Measurements from ENCODE around the gene NDRG3. TPM values are rescaled to one million over a fixed set of nuclear protein-coding genes. Genes with fewer than 3 reads are reported as not detected.

Gene NDRG3
- total and polyA plus RNA-seq, 2 of the 8 experiments (the other 6 are each of a cell fraction or from before 2014, with no cell fraction given): 25.7 to 32.3 TPM

GRCh38 chr20:36644032-36644705 lies 101.7 kb downstream of the NDRG3 start:
- no peak for FAIRE-seq
- Histone ChIP-seq H3K18ac (ENCODE audit: extremely low read depth, low read length) (no peak overlapping the region), H3K23me2 (ENCODE audit: low read depth, low read length) (no peaks in the 10 kb centered on the region), H2BK15ac (ENCODE audit: low read length) (no peak overlapping the region), H2AFZ (ENCODE audit: low read length) (no peak overlapping the region), H4K5ac (ENCODE audit: insufficient read length, low read depth, low read length) (no peak overlapping the region), H3K9ac (replicated peaks in 1 of 4; ENCODE audit: extremely low read depth in 1 of 4, low read depth in 3 of 4, low read length in 3 of 4) (no peak overlapping the region), H3K4ac (replicated peaks; ENCODE audit: insufficient read length, low read depth, low read length) (no peak overlapping the region), H2BK12ac (ENCODE audit: low read depth, low read length) (no peak overlapping the region), H3K23ac (ENCODE audit: insufficient read length) (no peak overlapping the region), H3K14ac (ENCODE audit: insufficient read length) (no peak overlapping the region), H2BK120ac (replicated peaks; ENCODE audit: low read depth, low read length) (no peak overlapping the region), H3K79me1 (ENCODE audit: low read depth, low read length) (no peaks in the 10 kb centered on the region), H4K91ac (replicated peaks; ENCODE audit: insufficient read length, low read length) (no peak overlapping the region), H3K4me2 (ENCODE audit: insufficient read depth in 1 of 2, low read depth in 2 of 2, low read length in 2 of 2) (no peak overlapping the region), H2BK5ac (ENCODE audit: low read depth, low read length) (no peak overlapping the region), H3K9me3 (ENCODE audit: insufficient read depth in 2 of 2, low read depth in 1 of 2, low read length in 1 of 2) (no peaks in the 10 kb centered on the region), H2AK5ac (ENCODE audit: low read depth, low read length) (no peak overlapping the region), H3K27me3 (replicated peaks in 1 of 4; ENCODE audit: control insufficient read depth in 3 of 4, extremely low read depth in 1 of 4, insufficient read depth in 3 of 4, low read length in 3 of 4) (no peaks in the 10 kb centered on the region), H3K79me2 (ENCODE audit: control insufficient read depth in 1 of 2, insufficient read depth in 2 of 2, low read length in 2 of 2) (no peaks in the 10 kb centered on the region), H4K8ac (ENCODE audit: extremely low read depth, insufficient read depth, low read length) (no peak overlapping the region), H3K36me3 (ENCODE audit: control insufficient read depth in 2 of 4, insufficient read depth in 4 of 4, low read length in 3 of 4) (no peaks in the 10 kb centered on the region), H3K27ac (ENCODE audit: low read depth, low read length) (no peak overlapping the region), H4K20me1 (replicated peaks in 1 of 2; ENCODE audit: control insufficient read depth in 1 of 2, insufficient read depth in 2 of 2, low read length in 2 of 2) (no peaks in the 10 kb centered on the region), H3K56ac (replicated peaks; ENCODE audit: insufficient read length, low read depth, low read length) (no peak overlapping the region), H3K4me3 (ENCODE audit: extremely low read depth in 1 of 4, insufficient read depth in 2 of 4, low read depth in 3 of 4, low read length in 4 of 4) (no peak overlapping the region), H2BK20ac (ENCODE audit: low read length) (no peak overlapping the region), H3K4me1 (replicated peaks in 1 of 4; ENCODE audit: control insufficient read depth in 3 of 4, insufficient read depth in 4 of 4, low read length in 3 of 4) (peaks cover 1 to 13% (median 6%) of the 10 kb centered on the region in 4 experiments; a peak in 4 of 7 replicates)
- TF ChIP-seq CTCF (IDR thresholded peaks at IDR 0.05; ENCODE audit: control extremely low read depth in 1 of 3, insufficient read depth in 1 of 3, low read depth in 1 of 3, low read length in 3 of 3): no peak
- no peak for TF ChIP-seq GTF2F1 (IDR thresholded peaks at IDR 0.05; ENCODE audit: borderline replicate concordance, low read depth, low read length)
- no peak for TF ChIP-seq KDM5A (IDR thresholded peaks at IDR 0.05; ENCODE audit: low read length)
- TF ChIP-seq CTBP2 (IDR thresholded peaks at IDR 0.05; ENCODE audit: borderline replicate concordance, insufficient read depth, insufficient read length, low read length): no peak
- TF ChIP-seq JUND (IDR thresholded peaks at IDR 0.05; ENCODE audit: low read length): no peak
- no peak for TF ChIP-seq ZNF274 (IDR thresholded peaks at IDR 0.05; ENCODE audit: borderline replicate concordance, extremely low read depth, low read length)
- TF ChIP-seq RXRA (IDR thresholded peaks at IDR 0.05; ENCODE audit: insufficient read depth, low read depth, low read length): no peak
- CTCF ChIA-PET (ENCODE audit: partially characterized antibody): interaction anchor here (1.0 to 4.1 kb wide), 4 partner anchors 12 to 130 kb away, joined by 3 to 19 read pairs (median 10); partner anchors contain the start of gene DSN1
- 86% methylated on average over 5 of the region's 5 CpGs; no CpG with 5 or more reads in 1 of the 2 experiments for WGBS, 2 experiments (ENCODE audit: extremely low coverage in 1 of 2, insufficient coverage in 1 of 2, insufficient read length in 1 of 2, insufficient replicate concordance in 2 of 2, low coverage in 1 of 2, low lambda C conversion rate in 2 of 2, missing lambda C conversion rate in 1 of 2)
- POLR2A ChIA-PET (ENCODE audit: partially characterized antibody): interaction anchor here (0.9 to 1.2 kb wide), 2 partner anchors 14 to 102 kb away, joined by 3 to 6 read pairs; no protein-coding TSS in a partner anchor
- no peak for DNase-seq (ENCODE audit: low read depth in 1 of 2, low spot score in 2 of 2)

Data from H1 (cell line).